HG03571 (cell line): ENCODE data around the gene C16orf92.

Experiments
- ATAC-seq: cut with Tn5 transposase; IDR thresholded peaks from one replicate; pipeline ENCODE4 v1.9.1; 2021; ENCODE audit not compliant: unreplicated experiment

The C16orf92 gene

DNA sequence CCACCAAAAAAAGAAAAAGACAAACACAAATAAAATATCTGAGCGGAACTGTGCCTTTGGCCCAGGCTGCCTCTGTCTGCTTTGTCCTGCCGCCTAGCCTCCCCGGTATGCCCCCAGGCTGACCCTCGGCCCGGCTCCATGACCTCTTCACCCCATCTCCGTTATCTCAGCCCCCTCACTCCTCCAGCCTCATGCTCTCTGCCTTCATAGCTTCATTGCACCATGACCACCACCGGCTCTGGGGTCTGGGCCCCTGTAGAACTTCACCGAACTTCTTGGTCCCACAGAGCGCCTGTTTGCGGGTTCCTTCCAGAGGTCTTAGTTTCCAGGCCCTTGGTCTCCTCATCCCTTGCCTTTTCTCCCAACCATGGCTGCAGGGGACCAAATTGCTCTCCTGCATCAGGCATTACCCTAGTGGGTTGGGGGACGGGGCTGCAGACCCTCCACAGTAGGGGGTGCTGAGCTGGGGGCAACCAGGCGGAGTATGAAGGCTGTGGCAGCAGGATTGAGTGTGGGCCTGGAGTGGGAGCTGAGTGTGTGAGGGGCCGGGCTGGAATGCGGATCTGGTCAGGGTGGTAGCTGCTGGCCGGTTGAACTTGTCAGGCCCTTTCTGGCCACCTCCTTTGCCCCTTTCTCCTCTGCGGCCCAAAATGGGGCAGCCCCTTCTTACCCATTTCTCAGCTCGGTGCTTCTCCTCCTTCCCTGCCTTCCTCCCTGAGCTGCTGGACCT lies 34.5 kb upstream of the C16orf92 start:
- no peak for ATAC-seq

DNA sequence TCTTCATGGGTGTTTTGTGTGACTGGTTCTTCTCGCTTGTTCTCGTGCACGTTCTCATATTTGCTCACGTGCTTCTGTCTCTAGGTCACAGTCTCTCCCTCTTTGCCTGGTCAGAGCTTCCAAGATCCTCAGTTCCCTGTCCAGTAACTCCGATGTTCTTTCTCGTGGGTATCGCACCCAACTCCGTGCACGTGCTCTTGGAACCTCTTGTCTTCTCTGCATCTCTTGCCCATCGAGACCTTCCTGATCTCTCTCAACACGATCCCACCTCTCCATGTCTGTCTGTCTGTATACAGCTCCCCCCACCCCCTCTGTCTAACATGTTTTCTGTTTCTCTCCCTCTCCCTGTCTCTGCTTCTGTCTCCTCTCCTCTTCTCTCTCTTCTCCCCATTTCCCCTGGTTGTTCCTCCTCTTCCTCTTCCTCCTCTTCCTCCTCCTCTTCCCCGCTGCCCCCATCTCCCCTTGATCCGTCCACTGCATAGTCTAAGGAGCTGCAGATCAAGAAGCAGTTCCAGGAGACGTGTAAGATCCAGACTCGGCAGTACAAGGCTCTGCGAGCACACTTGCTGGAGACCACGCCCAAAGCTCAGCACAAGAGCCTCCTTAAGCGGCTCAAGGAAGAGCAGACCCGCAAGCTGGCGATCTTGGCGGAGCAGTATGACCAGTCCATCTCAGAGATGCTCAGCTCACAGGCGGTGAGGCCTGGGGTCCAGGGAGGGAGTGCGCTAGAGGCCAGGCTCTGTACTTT lies 33.7 kb upstream of the C16orf92 start:
- no peak for ATAC-seq

DNA sequence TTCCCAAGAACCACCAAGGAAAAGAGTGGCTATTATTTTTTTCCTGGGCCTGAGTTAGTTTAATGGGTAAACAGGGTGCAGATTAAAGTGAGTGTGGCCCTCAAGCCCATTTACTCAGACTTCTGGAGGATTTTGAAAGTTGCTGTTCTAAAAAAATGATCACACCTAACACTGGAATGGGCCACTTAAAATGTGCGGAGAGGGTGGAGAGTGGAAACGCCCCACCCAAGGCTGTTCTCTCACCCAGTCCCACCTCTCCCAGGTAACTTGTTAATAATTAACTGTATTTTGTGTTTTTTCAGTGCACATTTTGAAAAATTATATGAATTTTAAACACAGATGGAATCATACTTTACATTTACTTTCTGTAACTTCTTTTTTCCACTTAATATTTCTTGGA lies 33.0 kb upstream of the C16orf92 start:
- ATAC-seq: no peak

DNA sequence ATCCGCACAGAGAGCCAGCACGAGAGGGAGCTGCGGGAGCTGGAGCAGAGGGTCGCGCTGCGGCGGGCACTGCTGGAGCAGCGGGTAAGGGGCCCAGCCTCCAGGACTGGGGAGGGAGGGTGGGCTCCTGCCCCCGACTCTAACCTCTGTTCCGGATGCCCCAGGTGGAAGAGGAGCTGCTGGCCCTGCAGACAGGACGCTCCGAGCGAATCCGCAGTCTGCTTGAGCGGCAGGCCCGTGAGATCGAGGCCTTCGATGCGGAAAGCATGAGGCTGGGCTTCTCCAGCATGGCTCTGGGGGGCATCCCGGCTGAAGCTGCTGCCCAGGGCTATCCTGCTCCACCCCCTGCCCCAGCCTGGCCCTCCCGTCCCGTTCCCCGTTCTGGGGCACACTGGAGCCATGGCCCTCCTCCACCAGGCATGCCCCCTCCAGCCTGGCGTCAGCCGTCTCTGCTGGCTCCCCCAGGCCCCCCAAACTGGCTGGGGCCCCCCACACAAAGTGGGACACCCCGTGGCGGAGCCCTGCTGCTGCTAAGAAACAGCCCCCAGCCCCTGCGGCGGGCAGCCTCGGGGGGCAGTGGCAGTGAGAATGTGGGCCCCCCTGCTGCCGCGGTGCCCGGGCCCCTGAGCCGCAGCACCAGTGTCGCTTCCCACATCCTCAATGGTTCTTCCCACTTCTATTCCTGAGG lies 32.0 kb upstream of the C16orf92 start:
- ATAC-seq: no peak

DNA sequence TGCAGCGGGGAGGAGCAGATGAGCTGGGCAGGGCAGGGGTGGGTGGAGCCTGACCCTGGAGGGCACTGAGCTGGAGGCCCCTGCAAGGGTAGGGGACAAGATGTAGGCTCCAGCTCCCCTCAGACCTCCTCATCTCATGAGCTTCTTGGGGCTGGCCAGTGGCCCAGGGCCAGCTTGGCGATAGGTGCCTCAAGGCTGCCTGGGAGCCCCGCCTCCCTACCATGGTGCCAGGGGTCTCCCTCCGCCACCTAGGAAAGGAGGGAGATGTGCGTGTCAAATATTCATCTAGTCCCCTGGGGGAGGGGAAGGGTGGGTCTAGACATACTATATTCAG lies 31.5 kb upstream of the C16orf92 start:
- ATAC-seq: no peak

DNA sequence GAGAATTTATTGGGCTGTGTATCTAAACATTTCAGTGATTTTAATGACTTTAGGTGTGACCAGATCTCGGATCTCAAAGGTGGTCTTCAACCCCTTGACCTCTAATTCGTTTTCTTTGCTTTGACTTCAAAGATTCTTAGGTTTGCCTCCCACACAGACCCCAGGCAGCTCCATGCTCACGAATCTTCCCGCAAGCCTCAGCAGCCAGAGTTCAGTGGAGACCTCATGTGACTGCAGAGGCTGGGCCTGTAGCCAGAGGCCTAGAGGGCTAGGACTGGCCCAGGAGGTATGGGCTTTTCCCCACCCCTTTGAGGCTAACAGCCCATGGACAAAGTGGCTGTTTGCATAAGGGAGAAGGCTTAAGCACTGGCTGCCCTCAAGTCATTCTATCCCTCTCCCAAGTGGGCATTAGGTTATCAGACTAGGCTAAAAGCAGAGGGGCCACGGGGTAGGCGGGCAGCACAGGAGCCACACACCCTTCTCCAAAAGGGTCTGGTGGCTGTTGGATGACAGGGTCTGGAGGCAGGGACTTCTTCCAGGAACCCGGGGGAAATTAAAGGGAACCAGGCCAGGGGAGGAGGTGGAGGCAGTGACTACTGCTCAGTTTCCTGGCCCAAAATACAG lies 30.5 kb upstream of the C16orf92 start:
- no peak for ATAC-seq

DNA sequence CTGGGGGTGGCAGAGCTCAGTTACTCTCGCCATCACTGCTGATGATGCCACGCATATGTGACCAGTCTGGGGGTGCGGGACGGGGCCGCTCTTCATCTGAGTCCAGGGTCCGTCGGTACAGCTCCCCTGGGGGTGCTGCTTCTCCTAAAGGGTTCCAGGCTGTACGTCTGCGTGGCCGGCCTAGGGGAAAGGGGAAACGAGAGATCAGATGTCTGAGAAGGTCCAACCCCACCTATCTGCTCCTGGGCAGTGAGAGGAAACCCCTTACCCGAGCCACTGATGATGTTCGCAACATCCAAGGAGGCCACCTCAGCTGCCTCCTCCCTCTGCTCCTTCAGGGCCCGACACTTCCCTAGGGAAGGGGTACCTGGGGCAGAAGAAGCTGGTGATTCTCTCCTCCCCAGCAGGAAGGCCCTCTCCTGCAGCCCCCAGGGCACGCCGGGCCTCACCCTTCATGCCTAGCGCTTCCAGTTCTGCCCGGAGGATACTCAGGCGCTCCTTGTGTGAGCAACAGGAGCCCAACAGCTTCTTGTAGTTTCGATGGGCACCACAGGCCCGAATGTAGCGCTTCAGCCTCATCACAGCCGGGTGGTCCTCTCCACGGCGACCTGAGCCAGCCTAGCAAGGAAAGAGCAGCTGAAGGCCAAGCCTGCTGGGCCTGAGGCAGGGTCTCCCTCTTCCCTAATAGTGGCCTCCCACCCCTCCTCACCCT lies 29.7 kb upstream of the C16orf92 start:
- no peak for ATAC-seq

DNA sequence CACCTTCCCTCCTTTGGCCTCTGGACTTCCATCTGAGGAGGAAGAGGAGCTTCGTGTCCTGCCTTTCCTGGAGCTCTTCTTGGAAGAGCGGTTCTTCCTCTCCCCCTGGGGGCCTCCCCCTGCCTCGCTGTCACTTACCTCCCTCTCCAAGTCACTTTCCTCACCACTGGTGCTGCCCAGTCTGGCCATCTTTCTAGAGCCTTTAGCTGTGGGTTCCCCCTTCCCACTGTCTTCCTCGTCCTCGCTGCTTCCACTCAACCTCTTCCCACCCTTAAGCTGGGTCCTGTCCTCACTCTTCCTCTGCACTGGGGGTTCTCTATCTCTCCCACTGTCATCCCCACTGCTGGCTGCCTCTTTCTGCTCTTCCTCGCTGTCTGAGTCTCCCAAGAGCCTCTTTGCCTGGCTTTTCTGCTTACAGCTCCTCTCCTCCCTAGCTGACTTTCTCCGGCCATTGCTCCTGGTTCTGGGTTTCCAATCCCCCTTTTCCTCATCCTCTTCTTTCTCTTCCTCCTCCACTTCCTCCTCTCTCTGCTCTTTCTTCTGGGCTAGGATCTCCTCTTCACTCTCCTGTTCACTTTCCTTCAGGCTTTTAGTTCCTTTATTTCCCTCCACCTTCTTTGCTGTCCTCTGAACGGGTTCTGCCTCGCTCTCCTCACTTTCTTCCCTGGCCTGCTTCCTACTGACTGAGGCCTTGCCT lies 28.9 kb upstream of the C16orf92 start:
- ATAC-seq: no peak

DNA sequence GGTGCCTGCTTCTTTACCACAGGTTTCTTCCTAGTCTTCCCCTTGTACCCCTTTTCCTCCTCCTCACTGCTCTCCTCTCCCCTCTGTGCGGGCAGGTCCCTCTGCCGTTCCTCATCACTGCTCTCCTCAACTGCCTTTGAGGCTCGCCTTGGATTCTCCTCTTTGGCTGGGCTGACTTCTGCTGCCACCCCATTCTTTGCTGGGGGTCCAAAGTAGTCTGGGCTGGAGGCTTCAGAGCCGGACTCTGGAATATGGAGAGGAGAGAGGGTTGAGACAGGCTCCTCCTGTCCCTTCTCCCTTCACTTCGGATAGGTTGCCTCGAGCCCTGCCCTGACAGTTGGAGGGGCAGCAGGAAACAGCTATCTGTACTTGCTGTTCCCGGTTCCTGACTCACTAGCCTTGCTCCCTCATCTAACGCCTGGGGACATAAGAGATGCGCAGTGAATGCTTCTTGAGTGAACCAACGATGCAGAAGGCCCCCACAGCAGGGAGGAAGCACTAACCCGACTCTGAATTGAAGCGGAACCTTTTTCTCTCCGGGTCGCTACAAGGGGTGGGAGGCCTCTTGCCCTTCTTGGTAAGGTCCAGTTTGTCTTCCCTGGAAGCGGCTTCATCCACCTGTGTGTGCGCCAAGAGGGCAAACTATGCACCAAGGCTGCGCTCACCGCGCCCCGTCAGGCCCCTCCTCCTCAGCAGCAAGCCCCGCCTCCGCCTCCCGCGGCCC lies 28.2 kb upstream of the C16orf92 start:
- no peak for ATAC-seq

DNA sequence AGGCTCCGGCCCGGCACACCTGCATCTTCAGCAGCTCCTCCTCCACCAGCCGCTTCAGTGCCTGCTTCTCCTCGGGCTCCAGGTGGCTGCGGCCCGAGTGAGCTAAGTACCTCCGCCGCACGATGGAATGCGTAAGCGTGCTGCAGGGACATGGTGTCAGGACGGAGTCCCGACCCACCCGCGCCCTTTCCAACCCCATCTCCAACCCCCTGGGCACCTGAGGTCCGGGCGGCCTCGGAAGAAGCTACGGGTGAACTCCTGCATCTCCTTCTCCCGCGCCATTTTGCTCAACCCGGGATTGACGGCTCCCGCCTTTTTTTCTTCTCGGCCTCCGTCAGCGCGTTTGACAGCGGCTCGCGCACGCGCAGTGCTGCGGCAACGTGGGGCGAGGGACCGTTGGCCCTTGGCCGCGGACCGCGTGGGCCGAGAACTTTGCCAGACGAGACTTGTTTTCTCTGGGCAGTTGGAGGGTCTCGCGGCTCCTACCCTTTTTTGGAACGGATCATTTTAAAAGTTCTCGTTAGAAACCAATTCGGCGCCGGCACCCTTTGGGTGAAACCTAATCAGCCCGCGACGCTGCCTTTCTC lies 27.6 kb upstream of the C16orf92 start, which contains the start of gene HIRIP3:
Gene HIRIP3, minus strand, starts transcription at position 294 of the 587 bp plus-strand sequence. Its CDS starts 12 bp downstream, at position 282.
- peak; percentile 29 for ATAC-seq

DNA sequence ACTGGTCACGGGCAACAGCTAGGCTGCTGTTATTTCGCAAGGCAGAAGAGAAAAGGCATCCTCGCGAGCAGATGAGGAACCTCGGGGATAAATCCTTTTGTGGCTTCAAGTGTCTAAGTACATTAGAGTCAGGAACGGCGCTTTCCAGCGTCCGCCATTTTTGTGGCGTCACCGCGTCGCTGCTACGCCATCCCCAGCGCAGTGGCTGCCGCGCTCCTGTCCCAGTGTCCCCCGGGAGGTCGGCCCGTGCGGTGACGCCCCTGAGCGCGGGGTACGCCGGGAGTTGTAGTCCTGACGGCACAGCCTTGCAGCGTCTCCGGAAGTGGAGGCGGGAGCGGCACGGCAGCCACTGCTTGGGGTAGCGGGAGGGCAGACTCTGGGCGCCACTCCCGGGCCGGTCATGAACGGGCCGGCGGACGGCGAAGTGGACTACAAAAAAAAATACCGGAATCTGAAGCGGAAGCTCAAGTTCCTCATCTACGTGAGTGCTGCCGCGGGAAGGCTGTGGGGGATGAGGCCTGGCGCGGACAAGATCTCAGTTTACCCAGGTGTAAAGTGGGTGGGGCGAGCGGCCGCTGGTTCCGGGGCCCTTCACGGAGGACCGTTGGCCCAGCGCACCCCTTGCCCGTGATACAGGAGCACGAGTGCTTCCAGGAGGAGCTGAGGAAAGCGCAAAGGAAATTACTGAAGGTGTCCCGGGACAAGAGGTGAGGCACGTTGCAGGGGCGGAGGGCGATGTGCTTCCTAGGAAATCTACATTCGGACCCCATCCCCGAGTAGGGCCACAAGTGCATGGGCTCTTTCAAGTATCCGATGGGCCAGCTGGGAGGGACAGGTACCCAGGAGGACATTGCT lies 26.9 kb upstream of the C16orf92 start, which contains the start of gene INO80E:
Gene INO80E, plus strand, starts transcription at position 331 of the 855 bp plus-strand sequence. Its CDS starts 70 bp downstream, at position 401.
- ATAC-seq: peak; percentile 78

DNA sequence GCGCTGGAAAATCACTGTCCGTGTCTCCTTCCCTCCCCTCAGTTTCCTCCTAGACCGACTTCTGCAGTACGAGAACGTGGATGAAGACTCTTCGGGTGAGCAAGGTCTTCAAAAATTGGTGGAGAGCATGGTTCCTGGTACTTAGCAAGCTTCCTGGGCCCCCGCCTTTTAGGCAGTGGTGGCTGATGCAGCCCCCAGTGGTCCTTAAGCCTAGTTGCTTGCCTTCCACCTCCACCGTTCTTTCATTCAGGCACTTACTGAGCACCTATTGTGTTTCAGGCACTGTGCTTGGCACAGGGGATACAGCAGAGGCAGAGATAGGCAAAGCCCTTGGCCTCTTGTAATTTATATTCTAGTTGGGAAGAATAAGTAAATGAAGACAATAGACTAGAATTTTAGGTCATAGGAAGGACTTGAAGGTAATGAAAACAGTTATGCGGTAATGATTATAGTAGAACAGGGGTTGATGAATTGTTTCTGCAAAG lies 26.2 kb upstream of the C16orf92 start:
- ATAC-seq: no peak

DNA sequence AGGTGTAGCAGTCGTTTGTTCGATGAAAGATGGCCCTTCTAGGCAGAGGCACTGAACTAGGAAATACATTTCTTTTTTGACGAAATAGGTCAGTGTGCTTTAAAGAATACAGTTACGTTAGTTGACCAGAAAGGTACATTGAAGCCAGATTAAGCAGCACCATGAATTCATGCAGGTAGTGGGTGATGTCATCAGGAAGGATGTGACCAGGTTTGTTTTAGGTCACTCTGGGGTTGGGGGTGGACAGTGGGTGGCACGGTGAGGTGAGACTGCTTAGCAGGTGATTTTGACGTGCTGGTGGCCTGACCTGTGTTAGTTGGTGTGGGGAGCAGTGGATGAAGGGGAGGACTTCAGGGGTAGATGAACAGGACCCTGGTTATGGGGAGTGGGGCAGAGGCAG lies 23.4 kb upstream of the C16orf92 start:
- no peak for ATAC-seq

DNA sequence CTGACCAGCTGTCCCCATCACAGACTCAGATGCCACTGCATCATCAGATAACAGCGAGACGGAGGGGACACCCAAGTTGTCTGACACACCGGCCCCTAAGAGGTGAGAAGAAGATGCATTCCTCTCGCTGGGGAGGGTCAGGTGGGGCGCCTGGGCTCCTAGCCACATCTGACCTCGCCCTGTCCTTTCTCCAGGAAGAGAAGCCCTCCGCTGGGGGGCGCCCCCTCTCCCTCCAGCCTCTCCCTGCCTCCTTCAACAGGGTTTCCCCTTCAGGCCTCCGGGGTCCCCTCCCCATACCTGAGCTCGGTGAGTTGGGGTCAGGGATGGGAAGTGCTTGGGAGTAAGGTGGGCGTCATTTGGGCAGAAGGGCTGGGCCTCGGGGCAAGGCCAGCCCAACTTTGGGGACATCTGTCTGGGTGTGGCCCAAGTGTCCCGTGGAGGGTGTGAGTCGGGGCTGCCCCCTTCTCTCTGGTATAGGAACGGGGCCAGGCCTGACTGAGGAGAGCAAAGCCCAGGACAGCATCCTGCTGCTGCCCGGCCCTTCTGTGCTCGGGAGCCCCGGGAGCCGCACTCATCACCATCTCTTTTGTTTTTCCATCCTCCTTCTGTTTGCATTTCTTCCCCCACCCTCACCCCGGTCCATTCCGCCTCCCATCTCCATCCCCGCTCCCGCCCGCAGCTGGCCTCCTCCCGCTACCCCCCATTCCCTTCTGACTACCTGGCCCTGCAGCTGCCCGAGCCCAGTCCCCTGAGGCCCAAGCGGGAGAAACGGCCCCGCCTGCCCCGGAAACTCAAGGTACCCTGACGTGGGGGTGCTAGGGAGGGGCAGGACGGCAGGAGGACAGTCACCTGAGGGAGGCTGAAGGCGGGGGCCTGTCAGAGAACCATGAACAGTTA lies 22.0 kb upstream of the C16orf92 start:
- ATAC-seq: no peak

DNA sequence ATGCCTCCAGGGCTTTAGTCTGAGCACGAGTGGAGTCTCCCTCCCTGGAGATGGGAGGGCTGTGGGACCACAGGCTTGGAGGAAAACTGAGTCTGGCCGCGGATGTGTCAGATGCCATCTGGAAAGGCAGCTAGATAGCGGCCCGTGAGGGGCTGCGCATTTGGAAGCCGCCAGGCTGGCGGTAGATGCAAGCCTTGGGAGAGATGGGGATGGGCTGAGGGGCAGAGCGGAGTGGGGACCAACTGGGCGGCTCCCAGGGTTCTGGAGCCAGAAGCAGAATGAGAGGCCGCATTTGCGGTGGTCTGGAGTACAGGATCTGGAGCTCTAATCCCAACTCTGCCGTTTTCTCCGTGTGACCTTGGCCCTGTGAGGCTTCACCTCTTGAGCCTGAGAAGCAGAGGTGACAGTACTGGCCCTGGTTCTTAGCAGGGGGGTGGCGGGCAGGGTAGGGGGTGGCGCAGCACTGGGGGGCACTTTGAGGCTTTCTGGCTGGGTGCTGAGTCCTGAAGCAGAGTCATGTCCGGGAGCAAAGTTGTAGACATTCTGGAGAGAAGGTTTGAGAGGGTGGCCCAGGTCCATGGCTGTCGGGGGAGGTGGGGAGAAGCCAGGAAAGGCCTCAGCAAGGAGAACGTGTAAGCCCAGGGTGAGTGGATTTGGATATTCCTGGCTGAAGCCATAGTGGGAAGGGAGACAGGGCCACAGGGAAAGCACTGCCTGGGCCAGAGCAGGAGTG lies 20.2 kb upstream of the C16orf92 start:
- no peak for ATAC-seq

DNA sequence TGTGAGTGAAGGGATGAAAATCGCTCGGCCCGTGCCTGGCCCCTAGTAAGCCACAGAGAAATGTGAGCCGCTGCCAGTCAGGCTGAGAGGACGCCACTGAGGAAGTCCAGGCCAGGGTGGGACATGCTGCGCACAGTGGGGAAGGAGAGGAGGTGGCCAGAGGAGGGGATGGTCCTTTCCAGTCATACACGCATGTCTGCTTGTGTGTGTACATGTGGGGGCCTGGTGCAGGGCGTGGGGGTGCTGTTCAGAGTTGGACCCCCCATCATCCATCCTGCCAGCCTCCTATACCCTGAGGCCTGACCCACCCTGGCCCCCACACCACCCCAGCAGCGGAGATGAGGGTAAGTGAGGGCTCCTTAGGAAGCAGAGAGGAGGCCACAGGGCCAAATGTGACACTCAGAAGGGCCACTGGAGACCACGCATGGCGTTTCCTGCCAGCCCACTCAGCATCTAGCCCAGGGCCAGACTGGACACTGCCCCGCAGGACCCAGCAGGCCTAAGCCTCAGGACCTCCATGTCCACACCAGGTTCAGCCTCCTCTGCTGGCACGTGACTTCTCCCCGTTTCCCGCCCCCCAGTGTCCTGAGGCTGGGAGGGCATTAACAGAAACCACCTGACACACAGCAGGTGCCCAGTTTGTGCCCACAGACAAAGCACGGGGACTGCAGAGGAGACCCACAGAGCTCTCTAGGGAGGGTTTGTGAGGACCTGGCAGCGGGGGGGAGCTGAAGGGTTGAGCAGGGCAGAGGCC lies 19.2 kb upstream of the C16orf92 start:
- ATAC-seq: no peak
